ENCODE data around the gene MRAP. TPM values are rescaled to one million over a fixed set of nuclear protein-coding genes. Genes with fewer than 3 reads are reported as not detected.

The MRAP gene
- total RNA-seq, 1 experiment from 2014 or later = not detected

DNA sequence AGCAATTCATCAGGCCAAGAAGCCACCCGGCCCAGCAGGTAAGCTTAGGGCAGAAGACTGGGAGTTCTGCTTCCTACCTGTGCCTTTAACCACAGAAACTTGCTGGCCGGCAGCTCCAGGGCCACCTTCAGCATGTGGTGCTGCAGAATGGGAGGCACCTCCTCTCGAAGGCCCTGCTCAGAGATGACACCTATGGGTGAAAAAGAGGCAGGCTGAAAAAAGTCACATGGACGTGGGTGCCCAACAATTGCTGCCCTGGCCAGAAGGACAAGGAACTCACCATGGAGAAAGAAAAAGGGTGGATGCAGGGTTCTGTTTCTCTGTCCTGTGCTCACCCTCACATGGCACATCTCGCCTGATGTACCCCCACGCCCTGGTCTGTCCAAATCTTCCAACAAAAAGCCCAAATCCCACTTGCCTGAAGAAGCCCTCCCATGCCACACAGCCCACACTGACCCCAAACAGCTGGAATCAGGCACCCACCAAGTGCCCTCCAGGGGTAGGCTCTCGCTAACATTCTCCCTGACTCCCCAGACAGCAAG is 61.1 kb downstream of the MRAP start:
- DNase-seq (ENCODE audit: low read depth) = peak; percentile 34
- in situ Hi-C loops (cut with HindIII; ENCODE audit: low pct_unique_long_range_greater_than_20kb, low sequenced_read_pairs) = no loop called here

GRCh38 chr21:32360401-32360975 is 61.8 kb downstream of the MRAP start:
- in situ Hi-C loops (cut with HindIII; ENCODE audit: low pct_unique_long_range_greater_than_20kb, low sequenced_read_pairs) = no loop called here
- DNase-seq (ENCODE audit: low read depth) = no peak

Other genes with a start within 250 kb of the MRAP start
- 22.4 and 33.4 TPM in 2 replicates for gene MIS18A, start 19.8 kb upstream of the MRAP start, total RNA-seq (2014; rRNA removed; shearing (Covaris generic); ENCODE audit: low replicate concordance)
- 9.6 TPM in 2 replicates for gene URB1, start 94.2 kb downstream of the MRAP start, total RNA-seq (2014; rRNA removed; shearing (Covaris generic); ENCODE audit: low replicate concordance)
- not detected in 2 replicates for gene EVA1C, start 113.9 kb downstream of the MRAP start, total RNA-seq (2014; rRNA removed; shearing (Covaris generic); ENCODE audit: low replicate concordance)